Tibial nerve (tissue), 4 donors: ENCODE results near the gene ABHD15. TPM values are rescaled to one million over a fixed set of nuclear protein-coding genes. Genes with fewer than 3 reads are reported as not detected.

ENCODE experiments used
- DNase-seq, 2 donors: peaks; one replicate each; pipeline ENCODE4 v3.0.0-alpha.2; 2019; ENCODE audit warnings: low spot score in 2 of 2
- H3K27ac ChIP-seq, 4 donors: fragments of 200-600 bp; sonication (generic) in 3 of 4; one replicate each; pipeline ENCODE4 v1.5.1; 2017 to 2019; ENCODE audit warnings: mild to moderate bottlenecking in 1 of 4
- H3K27me3 ChIP-seq, 2 donors: fragments of 200-600 bp; sonication (generic) in 1 of 2; one replicate each; pipeline versions ENCODE4 v1.5.1 to v1.6.0; 2017 to 2019
- H3K36me3 ChIP-seq, 3 donors: fragments of 200-600 bp; sonication (generic); one replicate each; pipeline ENCODE4 v1.5.1; 2018 to 2019
- H3K4me1 ChIP-seq, 4 donors: fragments of 200-600 bp; sonication (generic) in 3 of 4; one replicate each; pipeline ENCODE4 v1.5.1; 2017 to 2019
- H3K4me3 ChIP-seq, 4 donors: fragments of 200-600 bp; sonication (generic) in 3 of 4; one replicate each; pipeline ENCODE4 v1.5.1; 2017 to 2019; ENCODE audit warnings: mild to moderate bottlenecking in 1 of 4, moderate library complexity in 1 of 4
- H3K9me3 ChIP-seq, 4 donors: fragments of 200-600 bp; sonication (generic) in 3 of 4; one replicate each; pipeline ENCODE4 v1.5.1; 2017 to 2019
- EP300 ChIP-seq, 2 donors: sonication (generic); formaldehyde crosslinking; IDR thresholded peaks; one replicate each; pipeline ENCODE4 v1.6.1; 2017; ENCODE audit warnings: antibody characterized with exemption in 2 of 2, mild to moderate bottlenecking in 1 of 2
- POLR2A ChIP-seq, 2 donors: fragments of 450-650 bp; IDR thresholded peaks; one replicate each; pipeline ENCODE4 v1.6.1; 2017; ENCODE audit warnings: antibody characterized with exemption in 2 of 2, mild to moderate bottlenecking in 2 of 2, moderate library complexity in 2 of 2
- WGBS, 2 donors: methylation state at CpG; one replicate each; pipeline ENCODE4 v1.1.5; 2018; 5-methylcytosine and 5-hydroxymethylcytosine counted together
- total RNA-seq, 4 donors: library from RNA; depleted of rRNA; stranded (reverse); fragments of >200 nt; gene quantifications; one replicate each; pipeline ENCODE4 v1.1.0, GENCODE V29; 2016
- TF ChIP-seq, protein P1 (sequence below), 5 experiments: fragments of 200-600 bp in 3 of 5; fragments of 450-650 bp in 2 of 5; sonication (generic) in 3 of 5; IDR thresholded peaks; one replicate each; pipeline ENCODE4 v1.5.1; 2016 to 2019; ENCODE audit warnings: antibody characterized with exemption in 5 of 5, mild to moderate bottlenecking in 3 of 5, moderate library complexity in 2 of 5

Gene ABHD15
- total RNA-seq, 4 donors from 2014 or later, result 25.7 to 32.7 (median 30.3) TPM

DNA sequence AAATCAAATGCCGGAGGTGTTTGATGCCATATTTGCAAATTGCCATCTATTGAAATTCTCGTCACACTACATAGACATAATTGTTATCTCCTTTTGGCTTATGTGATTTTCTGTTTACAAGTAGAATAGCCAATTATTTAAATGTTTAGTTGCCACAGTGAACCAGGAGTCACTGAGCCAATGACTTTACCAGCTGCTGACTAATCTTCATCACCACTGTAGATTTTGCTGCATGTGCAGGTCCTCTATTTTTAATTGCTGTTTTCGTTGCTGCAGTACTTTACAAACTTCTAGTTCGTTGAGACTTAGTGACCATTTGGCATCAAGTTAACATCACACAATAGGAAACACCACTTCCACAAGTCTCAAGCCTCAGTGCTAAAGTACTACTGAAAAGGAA, 22.8 kb downstream of the ABHD15 start:
- Histone ChIP-seq H3K9me3 (no peaks in the 10 kb centered on the region), H3K27ac (no peak overlapping the region), H3K36me3 (peaks cover 0 to 60% (median 12%) of the 10 kb centered on the region in 3 donors), H3K27me3 (no peaks in the 10 kb centered on the region), H3K4me1 (peaks cover 0 to 1% (median 0%) of the 10 kb centered on the region in 4 donors), H3K4me3 (no peak overlapping the region)
- TF ChIP-seq POLR2A (IDR thresholded peaks at IDR 0.05), result no peak
- no peak for DNase-seq
- WGBS, 2 donors, result 80 to 83% methylated on average over 4 of the region's 4 CpGs

DNA sequence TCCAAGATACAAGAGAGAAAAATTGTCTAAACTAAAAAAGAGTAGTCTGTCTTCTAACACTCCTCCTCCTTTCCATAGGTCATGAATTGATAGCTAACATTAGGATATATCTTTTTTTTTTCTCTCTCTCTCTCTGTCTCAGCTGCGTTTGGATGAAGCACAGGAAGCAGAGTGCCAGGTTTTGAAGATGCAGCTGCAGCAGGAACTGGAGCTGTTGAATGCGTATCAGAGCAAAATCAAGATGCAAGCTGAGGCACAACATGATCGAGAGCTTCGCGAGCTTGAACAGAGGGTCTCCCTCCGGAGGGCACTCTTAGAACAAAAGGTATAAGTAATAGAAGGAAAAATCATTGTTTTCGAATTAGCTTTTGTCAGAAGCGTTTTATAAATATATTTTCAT, 32.9 kb downstream of the ABHD15 start:
- DNase-seq, result no peak
- Histone ChIP-seq H3K27ac (no peak overlapping the region), H3K27me3 (no peaks in the 10 kb centered on the region), H3K9me3 (no peaks in the 10 kb centered on the region), H3K4me1 (no peaks in the 10 kb centered on the region), H3K36me3 (peaks cover 0 to 78% (median 11%) of the 10 kb centered on the region in 3 donors), H3K4me3 (no peak overlapping the region)
- 91 to 92% methylated on average over 8 of the region's 8 CpGs for WGBS, 2 donors
- TF ChIP-seq EP300 (IDR thresholded peaks at IDR 0.05) (no peak), POLR2A (IDR thresholded peaks at IDR 0.05) (no peak)
- TF ChIP-seq, protein P1, sequence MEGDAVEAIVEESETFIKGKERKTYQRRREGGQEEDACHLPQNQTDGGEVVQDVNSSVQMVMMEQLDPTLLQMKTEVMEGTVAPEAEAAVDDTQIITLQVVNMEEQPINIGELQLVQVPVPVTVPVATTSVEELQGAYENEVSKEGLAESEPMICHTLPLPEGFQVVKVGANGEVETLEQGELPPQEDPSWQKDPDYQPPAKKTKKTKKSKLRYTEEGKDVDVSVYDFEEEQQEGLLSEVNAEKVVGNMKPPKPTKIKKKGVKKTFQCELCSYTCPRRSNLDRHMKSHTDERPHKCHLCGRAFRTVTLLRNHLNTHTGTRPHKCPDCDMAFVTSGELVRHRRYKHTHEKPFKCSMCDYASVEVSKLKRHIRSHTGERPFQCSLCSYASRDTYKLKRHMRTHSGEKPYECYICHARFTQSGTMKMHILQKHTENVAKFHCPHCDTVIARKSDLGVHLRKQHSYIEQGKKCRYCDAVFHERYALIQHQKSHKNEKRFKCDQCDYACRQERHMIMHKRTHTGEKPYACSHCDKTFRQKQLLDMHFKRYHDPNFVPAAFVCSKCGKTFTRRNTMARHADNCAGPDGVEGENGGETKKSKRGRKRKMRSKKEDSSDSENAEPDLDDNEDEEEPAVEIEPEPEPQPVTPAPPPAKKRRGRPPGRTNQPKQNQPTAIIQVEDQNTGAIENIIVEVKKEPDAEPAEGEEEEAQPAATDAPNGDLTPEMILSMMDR (IDR thresholded peaks at IDR 0.05), result no peak

DNA sequence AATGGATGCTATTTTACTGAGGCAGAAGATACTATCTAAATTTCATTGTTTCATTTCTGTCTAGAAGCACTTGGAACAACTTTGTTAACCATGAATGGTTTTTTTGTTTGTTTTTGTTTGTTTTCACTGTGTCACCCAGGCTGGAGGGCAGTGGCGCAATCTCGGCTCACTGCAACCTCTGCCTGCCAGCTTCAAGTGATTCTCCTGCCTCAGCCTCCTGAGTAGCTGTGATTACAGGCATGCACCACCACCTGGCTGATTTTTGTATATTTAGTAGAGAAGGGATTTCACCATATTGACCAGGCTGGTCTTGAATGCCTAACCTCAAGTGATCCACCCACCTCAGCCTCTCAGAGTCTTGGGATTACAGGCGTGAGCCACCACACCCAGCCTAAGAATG, 40.5 kb downstream of the ABHD15 start:
- WGBS, 2 donors, result 76 to 81% methylated on average over 3 of the region's 3 CpGs
- H3K4me1 ChIP-seq, result no peaks in the 10 kb centered on the region
- H3K9me3 ChIP-seq, result no peaks in the 10 kb centered on the region
- peaks cover 0 to 90% (median 15%) of the 10 kb centered on the region in 3 donors for H3K36me3 ChIP-seq
- H3K4me3 ChIP-seq, result no peak overlapping the region
- TF ChIP-seq POLR2A (IDR thresholded peaks at IDR 0.05) (no peak), EP300 (IDR thresholded peaks at IDR 0.05) (no peak)
- TF ChIP-seq, protein P1 (IDR thresholded peaks at IDR 0.05), result no peak
- H3K27ac ChIP-seq, result no peak overlapping the region
- DNase-seq, result no peak
- no peaks in the 10 kb centered on the region for H3K27me3 ChIP-seq

DNA sequence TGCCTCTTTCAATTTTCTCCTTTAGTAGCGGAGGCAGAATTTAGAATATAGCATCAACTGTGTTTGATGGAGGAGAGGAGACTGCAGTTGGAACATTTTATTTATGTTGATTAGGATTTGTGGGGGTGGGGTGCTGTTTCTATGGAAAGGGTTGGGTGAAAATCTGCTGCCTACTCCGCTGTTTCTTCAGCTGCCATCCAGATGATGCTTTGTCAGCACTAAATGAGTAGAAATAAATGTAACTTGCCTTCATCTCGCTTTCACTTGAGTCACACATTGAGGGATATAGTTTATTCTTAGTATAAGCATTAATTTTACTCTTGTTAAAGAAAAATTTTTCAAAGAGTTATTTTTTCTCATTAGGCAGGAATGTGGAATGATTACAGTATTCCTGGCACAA, 42.1 kb downstream of the ABHD15 start:
- Histone ChIP-seq H3K9me3 (no peaks in the 10 kb centered on the region), H3K4me3 (no peak overlapping the region), H3K27ac (no peak overlapping the region), H3K36me3 (peaks cover 0 to 91% (median 17%) of the 10 kb centered on the region in 3 donors), H3K4me1 (no peaks in the 10 kb centered on the region), H3K27me3 (no peaks in the 10 kb centered on the region)
- no peak for TF ChIP-seq POLR2A (IDR thresholded peaks at IDR 0.05)
- TF ChIP-seq, protein P1 (IDR thresholded peaks at IDR 0.05), result no peak
- TF ChIP-seq EP300 (IDR thresholded peaks at IDR 0.05), result no peak
- WGBS, 2 donors, result 89 to 92% methylated on average over 3 of the region's 3 CpGs
- no peak for DNase-seq

DNA sequence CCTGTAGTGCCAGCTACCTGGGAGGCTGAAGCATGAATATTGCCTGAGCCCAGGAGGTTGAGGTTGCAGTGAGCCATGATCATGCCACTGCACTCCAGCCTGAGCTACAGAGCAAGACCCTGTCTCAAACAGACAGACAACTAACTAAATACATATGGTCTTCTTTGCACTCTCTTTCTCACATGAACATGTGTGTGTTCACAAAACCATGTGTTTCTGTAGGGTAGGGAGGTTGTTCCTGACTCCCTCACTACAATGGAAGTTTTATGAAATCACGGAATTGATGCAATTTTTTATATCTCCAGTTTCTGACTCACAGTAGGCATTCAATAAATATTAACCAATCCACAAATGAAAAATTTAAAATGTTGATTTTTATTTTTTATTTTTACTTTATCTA, 48.5 kb downstream of the ABHD15 start:
- no peak overlapping the region for H3K4me3 ChIP-seq
- 97 to 100% methylated on average over 1 of the region's 1 CpG for WGBS, 2 donors
- no peak for DNase-seq
- TF ChIP-seq EP300 (IDR thresholded peaks at IDR 0.05) (no peak), POLR2A (IDR thresholded peaks at IDR 0.05) (no peak)
- TF ChIP-seq, protein P1 (IDR thresholded peaks at IDR 0.05), result no peak
- H3K27me3 ChIP-seq, result no peaks in the 10 kb centered on the region
- no peaks in the 10 kb centered on the region for H3K9me3 ChIP-seq
- H3K36me3 ChIP-seq, result peaks cover 0 to 95% (median 13%) of the 10 kb centered on the region in 3 donors
- no peaks in the 10 kb centered on the region for H3K4me1 ChIP-seq
- no peak overlapping the region for H3K27ac ChIP-seq

DNA sequence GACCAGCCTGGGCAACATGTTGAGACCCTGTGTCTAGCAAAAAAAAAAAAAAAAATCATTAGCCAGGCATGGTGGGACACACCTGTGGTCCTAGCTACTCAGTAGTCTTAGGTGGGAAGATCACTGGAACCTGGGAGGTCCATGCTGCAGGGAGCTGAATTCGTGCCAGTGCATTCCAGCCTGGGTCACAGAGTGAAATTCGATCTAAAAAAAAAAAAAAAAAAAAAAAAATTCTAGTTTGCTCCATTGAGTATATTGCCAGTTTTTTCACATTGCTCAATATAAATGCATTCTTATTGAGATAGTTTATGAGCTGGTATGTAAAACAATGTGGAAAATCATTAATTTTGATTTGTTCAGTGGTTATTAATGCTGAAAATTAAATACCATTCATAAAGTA, 52.0 kb downstream of the ABHD15 start:
- H3K4me1 ChIP-seq, result no peaks in the 10 kb centered on the region
- DNase-seq, result no peak
- no peak overlapping the region for H3K27ac ChIP-seq
- H3K4me3 ChIP-seq, result no peak overlapping the region
- TF ChIP-seq POLR2A (IDR thresholded peaks at IDR 0.05) (no peak), EP300 (IDR thresholded peaks at IDR 0.05) (no peak)
- TF ChIP-seq, protein P1 (IDR thresholded peaks at IDR 0.05), result no peak
- no peaks in the 10 kb centered on the region for H3K9me3 ChIP-seq
- WGBS, 2 donors, result 39 to 42% methylated on average over 2 of the region's 2 CpGs
- no peaks in the 10 kb centered on the region for H3K27me3 ChIP-seq
- peaks cover 0 to 96% (median 11%) of the 10 kb centered on the region in 3 donors for H3K36me3 ChIP-seq
